ENCODE results near the gene MYPOP.
"Not testable (repeated sequence)": the region's sequence is repeated elsewhere in the genome, so short reads cannot be mapped to it uniquely, and the experiment has no call there.

The MYPOP gene

GRCh38 chr19:45906221-45906620 lies 3.8 kb upstream of the MYPOP start:
- no peak for DNase-seq

GRCh38 chr19:45905011-45905410 lies 2.6 kb upstream of the MYPOP start:
- DNase-seq, result no peak

DNA sequence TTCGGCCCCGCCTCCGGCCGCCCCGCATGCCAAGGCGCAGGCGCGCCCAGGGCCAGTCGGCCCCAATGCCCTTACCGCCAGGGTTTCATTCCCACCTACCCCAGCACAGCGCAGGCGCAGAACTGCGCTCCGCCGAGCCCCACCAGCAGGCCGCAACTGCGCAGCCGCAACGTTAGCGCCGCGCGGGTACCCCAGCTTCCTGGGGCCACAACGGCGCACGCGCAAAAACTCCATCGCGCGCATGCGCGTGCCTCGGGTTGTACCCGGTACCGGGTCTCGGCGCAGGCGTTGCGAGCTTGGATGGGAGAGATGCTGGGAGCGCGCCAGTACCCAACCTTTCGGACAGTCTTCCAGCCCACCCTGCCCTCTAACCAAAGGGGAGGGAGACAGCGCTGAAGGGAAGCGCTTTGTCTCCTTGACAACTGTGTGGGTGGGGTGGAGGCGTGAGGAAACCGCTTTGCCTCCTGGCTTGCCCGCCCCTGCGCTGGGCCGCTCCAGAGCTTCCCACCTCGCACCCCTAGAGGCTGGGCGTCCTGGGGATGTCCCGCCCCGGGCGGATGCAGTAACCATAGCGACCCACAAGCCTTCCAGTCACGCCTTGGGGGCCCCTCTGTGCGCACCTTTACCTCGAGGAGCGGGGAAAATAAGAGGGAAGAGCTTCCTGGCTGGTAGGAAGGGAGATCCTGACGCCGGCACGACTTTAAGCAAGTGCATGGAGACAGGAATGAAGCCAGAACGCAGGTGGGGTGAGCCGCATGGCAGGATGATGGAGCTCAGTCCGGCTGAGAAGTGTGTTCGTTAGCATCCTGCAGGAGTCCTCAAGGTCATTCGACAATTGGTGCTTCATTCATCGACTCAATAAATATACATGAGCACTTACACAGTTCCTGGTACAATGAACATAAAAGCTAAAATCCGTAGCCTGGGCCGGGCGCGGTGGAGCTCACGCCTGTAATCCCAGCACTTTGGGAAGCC lies 525 bp upstream of the MYPOP start:
- peak; percentile 100 for DNase-seq

GRCh38 chr19:45901432-45901911 lies 941 bp downstream of the MYPOP start:
- DNase-seq, result peak; percentile 42

DNA sequence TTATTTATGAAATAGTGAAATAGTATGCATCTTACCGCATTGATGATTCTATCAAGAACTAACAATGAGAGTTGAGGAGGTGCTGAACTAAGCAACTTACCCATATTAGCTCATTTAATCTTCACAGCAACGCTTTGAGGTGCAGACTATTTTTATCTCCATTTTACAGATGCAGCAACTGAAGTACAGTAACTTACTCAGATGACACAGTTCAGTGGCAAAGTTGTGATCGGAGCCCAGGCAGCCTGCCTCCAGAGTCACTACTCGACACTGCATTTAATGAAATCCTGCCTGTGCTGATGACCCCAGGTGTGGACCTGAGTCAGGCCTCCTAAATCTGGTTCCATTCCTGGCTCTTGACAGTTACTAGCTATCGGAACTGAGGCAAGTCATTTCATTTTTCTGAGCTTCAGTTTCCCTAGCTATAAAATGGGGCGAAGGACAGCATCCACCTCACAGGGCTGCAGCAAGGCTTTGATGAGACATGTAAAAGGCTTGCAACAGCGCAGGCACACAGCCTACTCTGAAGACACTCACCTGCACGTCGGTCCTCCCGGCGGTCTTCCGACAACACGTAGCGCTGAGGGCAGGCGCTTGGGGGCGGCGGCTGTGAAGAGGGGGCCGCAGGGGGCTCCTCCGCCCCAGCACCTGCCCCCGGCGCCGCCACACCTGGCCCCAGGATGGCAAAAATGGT lies 1.5 kb downstream of the MYPOP start:
- DNase-seq, result peak; percentile 12

DNA sequence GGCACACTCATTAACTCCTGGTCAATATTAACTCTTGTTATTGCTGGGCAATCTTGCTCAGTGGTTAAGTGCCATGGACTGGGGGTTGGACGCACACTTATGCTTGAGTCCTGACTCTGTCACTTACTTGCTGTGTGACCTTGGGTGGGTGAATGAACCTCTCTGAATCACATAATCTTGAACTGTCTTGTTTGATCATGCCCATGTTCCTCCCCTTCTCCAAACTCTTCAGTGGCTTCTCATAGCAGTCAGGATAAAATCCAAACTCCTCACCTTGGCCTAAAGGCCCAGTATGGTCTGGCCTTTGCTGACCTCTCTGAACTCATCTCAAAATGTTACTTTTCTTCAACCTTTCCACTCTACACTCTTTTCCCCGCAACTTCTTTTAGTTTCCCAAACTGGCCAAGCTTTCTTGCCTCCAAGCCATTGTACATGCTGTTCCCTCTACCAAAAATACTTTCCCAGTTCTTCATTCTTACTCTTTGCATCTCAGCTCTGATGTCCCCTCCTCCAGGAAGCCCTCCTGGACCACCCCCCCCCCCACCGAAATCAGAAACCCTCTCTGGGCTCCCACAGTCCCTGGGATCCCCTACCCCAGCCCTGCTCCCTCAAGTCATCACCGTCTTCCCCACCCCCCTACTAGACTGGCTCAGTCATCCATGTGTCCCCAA lies 2.4 kb downstream of the MYPOP start:
- no peak for DNase-seq

- no peak for DNase-seq
Observed at GRCh38 chr19:45899253-45899652, 3.2 kb downstream of the MYPOP start.

DNA sequence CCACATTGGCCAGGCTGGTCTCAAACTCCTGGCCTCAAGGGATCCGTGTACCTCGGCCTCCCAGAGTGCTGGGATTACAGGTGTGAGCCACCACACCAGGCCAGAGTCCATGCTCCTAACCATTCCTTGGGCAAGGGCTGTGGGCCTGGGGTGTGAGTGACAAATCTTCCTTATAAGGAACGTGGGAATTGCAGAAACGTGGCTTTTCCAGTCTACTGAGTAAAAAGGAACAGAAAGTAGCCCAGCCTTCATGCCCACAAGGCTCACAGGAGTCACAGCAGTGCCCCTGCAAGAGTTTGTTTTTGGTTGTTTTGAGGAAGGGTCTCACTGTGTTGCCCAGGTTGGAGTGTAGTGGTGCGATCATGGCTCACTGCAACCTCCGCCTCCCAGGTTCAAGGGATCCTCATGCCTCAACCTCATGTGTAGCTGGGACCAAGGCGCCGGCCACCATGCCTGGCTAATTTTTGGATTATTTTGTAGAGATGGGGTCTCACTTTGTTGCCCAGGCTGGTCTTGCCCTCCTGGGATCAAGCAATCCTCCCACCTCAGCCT lies 5.1 kb downstream of the MYPOP start:
- no peak for DNase-seq

GRCh38 chr19:45895983-45896599 lies 6.3 kb downstream of the MYPOP start:
- DNase-seq, result not testable (repeated sequence)

DNA sequence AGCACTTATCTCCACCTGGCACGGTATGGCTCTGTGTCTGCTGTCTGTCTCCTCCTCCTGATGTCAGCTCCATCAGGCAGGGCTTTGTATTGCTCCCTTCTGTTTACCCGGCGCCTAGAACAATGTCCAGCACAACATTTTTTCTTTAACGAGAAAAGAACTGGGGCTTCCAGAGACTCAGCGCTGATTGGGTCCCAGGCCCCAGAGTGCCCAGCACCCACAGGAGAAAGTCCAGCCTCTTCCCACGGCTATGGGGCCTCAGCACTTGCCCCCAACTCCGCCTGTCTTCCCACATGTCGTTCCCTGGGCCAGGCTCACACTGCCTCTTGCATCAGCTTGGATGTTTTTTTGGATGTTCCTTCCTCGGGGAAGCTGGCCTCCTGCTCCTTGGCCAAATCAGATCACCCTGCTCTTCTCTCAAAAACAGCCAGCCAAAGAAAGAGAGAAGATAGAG lies 6.9 kb downstream of the MYPOP start:
- no peak for DNase-seq

DNA sequence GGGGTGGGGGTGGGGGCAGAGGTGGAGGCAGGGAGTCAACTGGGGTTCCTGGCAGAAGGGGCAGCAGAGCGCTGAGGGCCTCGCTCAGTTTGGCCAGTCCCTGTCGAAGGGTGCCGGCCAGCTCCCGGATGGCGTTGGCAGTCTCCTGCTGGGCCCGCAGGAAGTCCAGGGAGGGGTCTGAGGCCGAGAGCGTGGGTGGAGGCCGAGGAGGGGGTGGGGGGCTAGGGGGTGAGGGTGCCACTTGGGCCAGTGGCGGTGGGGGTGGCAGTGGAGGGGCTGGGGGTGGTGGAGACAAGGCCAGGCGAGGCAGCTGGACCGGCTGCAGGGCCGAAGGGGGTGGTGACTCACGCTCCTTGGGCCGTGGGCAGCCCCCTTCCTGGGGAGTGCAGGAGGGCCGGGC lies 11.5 kb downstream of the MYPOP start:
- no peak for DNase-seq

GRCh38 chr19:45889210-45889885 lies 13.1 kb downstream of the MYPOP start:
- no peak for DNase-seq

DNA sequence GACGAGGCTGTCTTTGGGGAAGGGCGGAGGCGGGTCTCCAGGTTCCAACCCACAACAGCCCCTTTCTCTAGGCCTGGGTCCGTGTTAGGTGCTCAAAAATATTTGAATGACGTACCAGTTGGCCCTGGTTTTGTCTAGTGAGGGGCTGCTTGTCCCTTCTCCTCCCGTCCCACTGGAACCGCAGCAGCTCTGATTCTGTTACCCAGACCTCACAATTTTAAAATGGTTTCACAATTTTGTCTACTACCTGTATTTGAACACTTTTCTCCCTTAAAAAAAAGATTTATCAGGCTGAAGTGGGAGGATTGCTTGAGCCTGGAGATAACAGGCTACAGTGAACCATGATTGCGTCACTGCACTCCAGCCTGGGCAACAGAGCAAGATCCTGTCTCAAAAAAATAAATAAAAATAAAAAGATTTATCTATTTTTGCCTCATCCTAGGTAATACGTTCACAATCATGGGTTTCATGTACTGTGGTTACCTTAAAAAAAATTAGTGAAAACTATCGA lies 15.2 kb downstream of the MYPOP start:
- DNase-seq, result no peak

DNA sequence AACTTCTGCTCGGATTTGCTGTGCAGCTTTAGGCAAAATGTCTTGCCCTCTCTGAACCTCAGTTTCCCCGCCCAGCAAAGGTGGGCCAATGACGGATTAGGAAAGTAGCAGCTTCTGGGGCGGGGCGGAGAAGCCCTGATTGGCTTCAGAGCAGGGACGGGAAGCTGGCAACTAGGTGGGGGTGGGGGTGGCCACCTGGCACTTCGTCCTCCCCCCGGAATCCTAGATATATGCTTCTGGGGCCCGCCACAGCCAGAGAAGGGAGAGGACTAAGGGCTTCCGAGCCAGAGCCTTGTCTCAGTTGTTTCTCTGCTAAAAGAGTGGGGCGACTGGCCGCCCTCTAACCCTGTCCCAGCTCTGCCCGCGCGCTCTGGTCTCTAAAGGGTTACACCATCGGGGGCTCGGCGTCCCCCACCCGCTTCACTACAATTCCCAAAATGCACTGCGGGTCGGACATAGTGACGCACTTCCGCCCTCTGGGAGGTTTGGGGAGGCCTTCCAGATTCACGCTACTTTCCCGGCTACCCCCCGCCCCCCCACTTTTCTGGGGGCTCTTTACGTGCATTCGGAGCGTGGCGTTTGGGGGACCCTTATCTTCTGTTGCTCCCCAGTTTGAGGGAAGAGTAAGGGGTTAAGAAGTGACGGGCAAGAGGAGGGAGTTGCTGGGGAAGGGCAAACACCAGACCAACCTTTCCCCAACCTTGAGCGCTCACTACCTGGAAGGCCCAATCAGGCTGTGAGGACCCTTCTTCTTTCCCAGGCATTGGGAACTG lies 15.8 kb downstream of the MYPOP start:
- peak; percentile 99 for DNase-seq

DNA sequence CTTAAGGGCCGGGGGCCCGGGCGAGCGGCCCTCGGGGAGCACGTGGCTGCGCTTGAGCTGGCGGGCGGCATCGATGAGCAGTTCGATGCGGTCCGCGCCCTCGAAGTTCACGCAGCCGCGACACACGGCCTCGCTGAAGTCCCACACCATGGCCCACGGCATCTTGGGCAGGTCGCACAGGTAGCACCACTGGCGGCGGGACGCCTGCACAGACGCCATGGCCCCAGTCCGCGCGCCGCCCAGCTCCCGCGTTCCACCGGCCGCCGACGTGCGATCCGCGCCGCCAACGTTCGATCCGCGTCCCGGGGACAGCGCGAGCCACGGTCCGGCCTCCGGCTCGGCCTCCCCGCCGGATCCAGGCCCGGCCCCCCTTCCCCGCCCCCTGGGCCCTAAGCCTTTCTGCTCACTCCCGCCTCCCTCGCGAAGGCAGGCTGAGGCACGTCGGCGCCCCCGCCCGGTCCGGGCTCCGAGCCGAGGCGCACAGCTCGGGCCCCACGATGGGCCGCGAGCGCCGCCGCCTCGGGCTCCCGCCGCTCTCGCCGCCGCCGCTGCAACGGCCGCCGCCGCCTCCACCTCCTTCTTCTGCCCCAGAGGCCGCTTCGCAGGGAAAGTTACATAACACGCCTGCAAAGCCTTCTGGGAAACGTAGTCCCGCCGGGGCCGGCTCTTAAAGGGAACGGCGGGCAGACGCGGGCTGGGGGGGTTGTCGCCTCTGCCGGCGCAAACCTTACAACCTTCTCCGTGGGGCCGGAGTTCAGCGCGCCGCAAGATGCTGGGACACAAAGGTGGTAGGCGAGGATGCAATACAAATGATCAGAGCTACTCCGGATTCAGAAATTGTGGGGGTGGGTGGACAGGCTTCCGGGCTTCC lies 16.6 kb downstream of the MYPOP start, which contains the start of gene IRF2BP1:
Gene IRF2BP1 (minus strand): TSS at position 586 of the 871 bp plus-strand sequence. CDS start 367 bp downstream, at position 219.
- peak; percentile 97 for DNase-seq

DNA sequence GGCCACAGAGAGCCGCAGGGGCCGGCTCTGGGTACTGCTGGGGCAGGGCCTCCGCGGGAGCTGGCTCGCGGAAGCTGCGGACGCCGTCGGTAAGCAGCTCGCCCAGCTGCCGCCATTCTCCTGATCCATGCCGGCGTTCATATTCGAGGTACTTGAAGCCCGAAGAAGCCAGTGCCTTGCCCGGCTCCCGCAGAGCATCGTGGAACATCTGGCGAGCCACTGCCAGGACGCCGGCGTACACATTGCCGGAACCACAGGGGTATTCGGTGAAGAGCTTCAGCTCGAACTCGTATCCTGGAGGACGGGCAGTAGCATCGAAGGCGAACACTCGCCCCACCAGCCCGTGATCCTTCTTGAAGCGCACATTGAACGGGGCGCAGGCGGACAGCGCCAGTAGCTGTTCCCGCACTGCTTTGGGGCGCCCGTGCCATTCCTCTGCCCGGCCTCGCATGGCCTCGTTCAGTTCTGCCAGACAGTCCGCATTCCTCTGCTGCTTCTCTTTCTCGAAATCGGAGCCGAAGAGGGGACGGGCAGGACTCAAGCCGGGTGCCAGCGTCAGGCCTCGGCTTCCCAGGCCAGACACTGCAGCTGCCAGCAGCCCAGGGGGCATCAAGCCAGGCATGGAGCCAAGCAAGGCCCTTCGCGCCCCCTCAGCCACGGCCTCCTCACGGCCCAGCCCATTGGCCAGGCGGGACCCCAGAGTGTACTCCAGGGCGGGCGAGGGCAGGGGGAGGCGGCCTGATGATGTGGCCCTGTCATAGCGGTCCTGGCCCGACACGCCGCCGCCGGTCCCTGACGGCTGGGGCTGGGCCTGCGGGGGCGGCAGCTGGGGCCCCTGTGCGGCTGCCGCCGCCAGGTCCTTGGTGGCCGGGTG lies 17.5 kb downstream of the MYPOP start:
- peak; percentile 41 for DNase-seq

DNA sequence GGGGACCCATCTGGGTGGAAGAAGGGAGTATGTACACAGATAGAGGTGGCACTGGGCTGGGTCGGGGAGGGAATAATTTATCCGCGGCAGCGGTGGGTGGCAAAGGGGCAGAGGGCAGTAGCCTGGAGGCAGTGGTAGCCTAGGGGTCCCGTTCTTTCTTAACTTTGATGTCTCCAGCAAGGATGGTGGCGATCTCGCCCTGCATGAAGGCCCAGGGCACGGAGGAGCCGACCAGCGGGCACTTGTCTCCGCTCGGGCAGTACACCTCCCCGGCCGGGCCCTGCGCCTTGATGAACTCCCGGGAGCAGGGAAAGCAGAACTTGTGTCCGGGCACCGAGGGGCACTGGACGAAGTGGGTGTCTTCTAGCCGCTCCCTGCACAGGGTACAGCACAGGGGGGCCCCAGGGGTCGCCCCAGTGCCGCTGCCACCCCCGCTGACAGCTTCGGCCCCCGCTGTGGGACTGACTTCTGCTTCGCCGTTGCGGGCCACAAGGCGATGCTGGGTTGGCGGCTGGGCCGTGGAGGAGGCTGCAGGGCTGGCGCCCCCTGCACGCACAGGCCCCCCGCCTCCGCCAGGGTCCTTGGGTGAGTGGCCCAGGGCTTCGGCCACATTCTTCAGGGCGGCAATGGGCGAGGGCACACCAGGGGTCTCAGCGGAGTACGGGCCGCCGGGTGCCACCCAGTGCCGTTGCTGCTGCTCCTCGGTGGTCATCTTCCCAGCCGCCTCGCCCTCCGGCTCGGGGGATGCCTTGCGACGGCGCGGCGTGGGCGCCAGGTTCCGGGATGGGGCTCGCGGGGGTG lies 18.3 kb downstream of the MYPOP start:
- no peak for DNase-seq

DNA sequence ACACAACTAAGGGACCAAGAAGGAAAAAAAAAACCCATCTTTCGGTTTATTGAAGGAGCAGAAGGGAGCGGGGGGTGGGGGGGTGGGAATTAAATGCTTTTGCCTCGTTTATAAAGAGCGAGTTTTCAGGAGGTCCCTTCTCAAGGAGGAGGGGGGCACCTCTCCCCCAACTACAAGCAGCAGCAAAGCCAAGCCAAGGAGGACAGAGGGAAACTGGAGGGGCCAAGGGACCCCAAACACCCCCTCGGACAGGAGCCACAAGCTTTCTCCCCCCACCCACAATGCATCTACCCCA lies 18.9 kb downstream of the MYPOP start:
- DNase-seq, result no peak

Measured in eye (tissue), 1 donor.